GM12892 (cell line): Measurements from ENCODE around the gene INHA.

Source experiments
- POLR2A ChIP-seq: IDR thresholded peaks from 2 replicates; pipeline ENCODE4 v1.6.1; 2011; ENCODE audit warnings: low read depth, low read length, control low read depth
- POLR2AphosphoS5 ChIP-seq: IDR thresholded peaks from 2 replicates; pipeline ENCODE4 v1.6.1; 2011; ENCODE audit warnings: low read depth, low read length, control low read depth
- TAF1 ChIP-seq: IDR thresholded peaks from 2 replicates; pipeline ENCODE4 v1.6.1; 2011; ENCODE audit warnings: low read depth, mild to moderate bottlenecking, control low read depth, low read length, borderline replicate concordance

DNA sequence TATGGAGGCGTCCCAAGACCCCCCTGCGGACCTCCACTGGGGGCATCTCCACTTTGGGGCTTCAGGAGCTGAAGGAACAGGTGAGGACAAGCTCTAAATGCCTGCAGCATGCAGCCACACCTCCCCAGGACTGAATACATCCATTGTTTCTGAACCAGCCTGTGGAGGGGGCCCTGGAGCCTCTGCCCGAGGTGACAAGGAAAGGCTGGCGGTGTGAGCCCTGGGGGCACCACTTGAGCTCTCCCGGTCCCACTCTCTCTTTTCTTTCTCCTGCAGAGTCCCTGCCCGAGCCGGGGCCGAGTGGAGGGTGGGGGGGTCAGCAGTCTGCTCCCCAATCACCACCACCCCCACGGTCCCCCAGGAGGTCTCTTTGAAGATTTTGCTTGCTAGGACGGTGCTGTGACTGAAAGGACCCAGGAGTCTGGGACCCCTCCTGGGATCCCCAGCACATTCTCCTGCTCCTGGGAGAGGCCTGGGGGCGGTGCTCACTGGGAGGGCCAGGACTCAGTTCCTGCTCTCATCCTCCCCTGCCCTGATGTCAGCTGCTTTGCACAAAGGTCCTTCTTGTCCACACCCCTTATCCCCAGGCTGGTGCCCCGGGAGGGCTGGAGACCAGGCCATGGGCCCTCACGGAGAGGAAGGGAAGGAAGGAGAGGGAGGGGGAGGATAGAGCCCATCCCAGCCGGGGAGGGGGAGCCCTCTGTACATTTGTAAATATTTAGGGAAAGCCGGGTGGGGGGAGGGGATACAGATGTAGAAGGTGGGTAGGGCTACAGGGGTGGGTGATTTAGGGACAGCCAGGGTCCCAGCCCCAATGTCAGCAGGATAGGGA is 34.2 kb upstream of the INHA start:
- no peak for TF ChIP-seq POLR2A
- no peak for TF ChIP-seq POLR2AphosphoS5
- TF ChIP-seq TAF1, result no peak
